ENCODE results near the gene USP43.

USP43 gene

GRCh38 chr17:9666461-9667050 lies 21.2 kb downstream of the USP43 start:
- DNase-seq, result peak in 2 of 5 experiments; percentile 5 to 73

- DNase-seq, result peak in 1 of 5 experiments; percentile 10
Measured at GRCh38 chr17:9668517-9668916, 23.2 kb downstream of the USP43 start.

GRCh38 chr17:9669551-9670008 lies 24.3 kb downstream of the USP43 start:
- DNase-seq, result no peak

GRCh38 chr17:9670596-9670995 lies 25.3 kb downstream of the USP43 start:
- DNase-seq, result no peak

GRCh38 chr17:9671559-9671958 lies 26.2 kb downstream of the USP43 start:
- DNase-seq, result no peak

GRCh38 chr17:9672266-9672665 lies 26.9 kb downstream of the USP43 start:
- DNase-seq, result no peak

GRCh38 chr17:9672691-9673090 lies 27.4 kb downstream of the USP43 start:
- no peak for DNase-seq

GRCh38 chr17:9676084-9676483 lies 30.8 kb downstream of the USP43 start:
- no peak for DNase-seq

- peak in 1 of 5 experiments; percentile 8 for DNase-seq
Measured at GRCh38 chr17:9676820-9677310, 31.5 kb downstream of the USP43 start.

GRCh38 chr17:9677411-9677810 lies 32.1 kb downstream of the USP43 start:
- no peak for DNase-seq

GRCh38 chr17:9677896-9678295 lies 32.6 kb downstream of the USP43 start:
- DNase-seq, result no peak

GRCh38 chr17:9684955-9685621 lies 39.8 kb downstream of the USP43 start:
- no peak for DNase-seq

GRCh38 chr17:9693755-9694154 lies 48.4 kb downstream of the USP43 start:
- DNase-seq, result no peak

GRCh38 chr17:9696279-9697044 lies 51.1 kb downstream of the USP43 start:
- DNase-seq, result no peak

GRCh38 chr17:9700136-9700535 lies 54.8 kb downstream of the USP43 start:
- no peak for DNase-seq

- no peak for DNase-seq
Measured at GRCh38 chr17:9700754-9701476, 55.6 kb downstream of the USP43 start.

- DNase-seq, result no peak
Measured at GRCh38 chr17:9702482-9702881, 57.2 kb downstream of the USP43 start.

GRCh38 chr17:9702914-9703780 lies 57.8 kb downstream of the USP43 start:
- no peak for DNase-seq

GRCh38 chr17:9703781-9704082 lies 58.4 kb downstream of the USP43 start:
- no peak for DNase-seq

- DNase-seq, result no peak
Measured at GRCh38 chr17:9705745-9706144, 60.4 kb downstream of the USP43 start.

- DNase-seq, result no peak
Measured at GRCh38 chr17:9707948-9708347, 62.6 kb downstream of the USP43 start.

- DNase-seq, result no peak
Measured at GRCh38 chr17:9714801-9715200, 69.5 kb downstream of the USP43 start.
